PC-9 (cell line): Measurements from ENCODE around the gene RANBP10.

Source experiments
- EZH2 ChIP-seq: fragments of 200-600 bp; sonication (generic); IDR thresholded peaks from 2 replicates; pipeline ENCODE4 v1.8.0; 2017; ENCODE audit warnings: antibody characterized with exemption, low read depth
- TF ChIP-seq, protein P1 (sequence below): fragments of 200-600 bp; sonication (generic); conservative IDR thresholded peaks from 2 replicates; pipeline ENCODE4 v1.6.1; 2017; ENCODE audit warnings: mixed run types, antibody characterized with exemption, mild to moderate bottlenecking, moderate library complexity

DNA sequence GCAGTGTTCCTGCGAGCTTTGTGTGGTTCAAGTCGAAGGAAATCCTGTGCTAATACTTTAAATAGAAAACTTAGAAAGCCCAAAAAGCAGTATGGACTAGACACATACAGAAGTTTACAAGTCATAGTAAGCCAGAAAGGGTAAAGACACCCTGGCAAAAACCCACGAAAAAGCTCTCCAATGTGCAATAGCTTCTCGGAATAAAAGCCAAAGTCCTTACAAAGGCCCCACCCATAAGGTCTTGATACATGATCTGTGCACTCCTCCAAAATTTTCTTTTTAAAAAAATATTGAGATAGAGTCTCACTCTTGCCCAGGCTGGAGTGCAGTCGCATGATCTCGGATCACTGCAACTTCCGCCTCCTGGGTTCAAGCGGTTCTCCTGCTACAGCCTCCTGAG lies 129.4 kb downstream of the RANBP10 start:
- TF ChIP-seq, protein P1, sequence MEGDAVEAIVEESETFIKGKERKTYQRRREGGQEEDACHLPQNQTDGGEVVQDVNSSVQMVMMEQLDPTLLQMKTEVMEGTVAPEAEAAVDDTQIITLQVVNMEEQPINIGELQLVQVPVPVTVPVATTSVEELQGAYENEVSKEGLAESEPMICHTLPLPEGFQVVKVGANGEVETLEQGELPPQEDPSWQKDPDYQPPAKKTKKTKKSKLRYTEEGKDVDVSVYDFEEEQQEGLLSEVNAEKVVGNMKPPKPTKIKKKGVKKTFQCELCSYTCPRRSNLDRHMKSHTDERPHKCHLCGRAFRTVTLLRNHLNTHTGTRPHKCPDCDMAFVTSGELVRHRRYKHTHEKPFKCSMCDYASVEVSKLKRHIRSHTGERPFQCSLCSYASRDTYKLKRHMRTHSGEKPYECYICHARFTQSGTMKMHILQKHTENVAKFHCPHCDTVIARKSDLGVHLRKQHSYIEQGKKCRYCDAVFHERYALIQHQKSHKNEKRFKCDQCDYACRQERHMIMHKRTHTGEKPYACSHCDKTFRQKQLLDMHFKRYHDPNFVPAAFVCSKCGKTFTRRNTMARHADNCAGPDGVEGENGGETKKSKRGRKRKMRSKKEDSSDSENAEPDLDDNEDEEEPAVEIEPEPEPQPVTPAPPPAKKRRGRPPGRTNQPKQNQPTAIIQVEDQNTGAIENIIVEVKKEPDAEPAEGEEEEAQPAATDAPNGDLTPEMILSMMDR: no peak
- no peak for TF ChIP-seq EZH2
